ENCODE data around the gene MTMR11.

DNA sequence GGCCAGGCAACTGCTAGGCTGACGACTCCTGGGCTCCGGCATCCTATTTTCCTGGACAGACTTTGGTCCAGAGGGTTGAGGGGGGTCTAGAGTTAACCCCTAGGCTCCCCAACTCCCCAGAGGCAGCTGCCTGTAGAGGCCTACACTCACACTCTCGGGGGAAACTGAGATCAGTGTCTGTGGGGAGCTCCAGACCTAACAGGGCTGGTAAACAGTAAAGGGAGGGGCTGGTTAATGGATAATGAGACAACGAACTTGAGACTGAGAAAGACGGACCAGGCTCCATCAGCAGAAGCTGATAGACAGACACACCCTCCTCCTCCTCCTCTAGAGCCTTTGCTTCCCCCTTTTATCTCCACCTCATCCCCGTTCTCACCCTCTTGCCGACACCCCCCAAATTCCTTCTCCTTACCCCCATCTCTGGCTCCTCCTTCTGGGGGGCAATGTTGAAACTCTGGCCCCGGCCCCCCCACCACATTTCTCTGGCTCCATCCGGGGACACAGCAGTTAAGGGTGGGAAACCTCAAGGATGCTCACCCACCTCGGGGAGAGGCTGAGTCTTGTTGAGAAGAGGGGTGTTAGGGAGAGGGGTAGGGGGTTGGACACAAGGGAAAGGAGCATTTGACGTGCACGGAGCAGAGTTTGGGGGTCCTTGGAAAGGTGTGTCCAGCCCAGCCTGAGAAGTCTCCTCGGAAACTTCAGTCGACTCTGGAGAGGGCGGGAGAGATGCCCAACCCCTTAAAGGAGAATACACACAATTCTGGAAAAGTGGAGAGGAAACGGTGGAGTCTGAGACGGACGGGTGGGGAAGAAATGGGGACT, at the start of gene MTMR11:
- no peak for TF ChIP-seq CTCF (conservative IDR thresholded peaks at IDR 0.05)
- TF ChIP-seq EZH2 (IDR thresholded peaks at IDR 0.05; ENCODE audit: low read depth): no peak

Measured in PC-9 (cell line).